HG03135 (cell line): ENCODE results near the gene CKMT1A.
"Not testable (repeated sequence)": the region's sequence is repeated elsewhere in the genome, so short reads cannot be mapped to it uniquely, and the experiment has no call there.

ENCODE experiments used
- ATAC-seq: cut with Tn5 transposase; IDR thresholded peaks from one replicate; pipeline ENCODE4 v1.9.1; 2021; ENCODE audit warnings: mild to moderate bottlenecking, moderate library complexity; ENCODE audit not compliant: unreplicated experiment

The CKMT1A gene

GRCh38 chr15:43693148-43694022, at the start of gene CKMT1A:
Gene CKMT1A, plus strand, starts transcription at chr15:43693859. Its CDS starts 192 bp downstream, at chr15:43694051.
- not testable (repeated sequence) for ATAC-seq

- ATAC-seq: no peak
These were observed 44.8 kb upstream of the CKMT1A start, which contains the start of gene CATSPER2 for GRCh38 chr15:43648649-43649429. Gene CATSPER2, minus strand, starts transcription at chr15:43648844. Its CDS starts 783 bp downstream, at chr15:43648061.

- ATAC-seq: not testable (repeated sequence)
These were observed 44.2 kb upstream of the CKMT1A start for GRCh38 chr15:43649430-43649926.

GRCh38 chr15:43659727-43660126, 33.9 kb upstream of the CKMT1A start:
- not testable (repeated sequence) for ATAC-seq

GRCh38 chr15:43662293-43662692, 31.4 kb upstream of the CKMT1A start:
- not testable (repeated sequence) for ATAC-seq

- ATAC-seq: not testable (repeated sequence)
These were observed 30.3 kb upstream of the CKMT1A start for GRCh38 chr15:43663333-43663732.

GRCh38 chr15:43666177-43666576, 27.5 kb upstream of the CKMT1A start:
- ATAC-seq: not testable (repeated sequence)

GRCh38 chr15:43674175-43674574, 19.5 kb upstream of the CKMT1A start:
- ATAC-seq: not testable (repeated sequence)

- ATAC-seq: peak; percentile 96
These were observed 3.9 kb upstream of the CKMT1A start for GRCh38 chr15:43689604-43690301.

- not testable (repeated sequence) for ATAC-seq
These were observed 980 bp upstream of the CKMT1A start for GRCh38 chr15:43692679-43693078.

GRCh38 chr15:43702174-43702573, 8.5 kb downstream of the CKMT1A start:
- ATAC-seq: no peak

- no peak for ATAC-seq
These were observed 9.2 kb downstream of the CKMT1A start for GRCh38 chr15:43702701-43703424.

- not testable (repeated sequence) for ATAC-seq
These were observed 16.9 kb downstream of the CKMT1A start for GRCh38 chr15:43710431-43711131.

- no peak for ATAC-seq
These were observed 29.5 kb downstream of the CKMT1A start for GRCh38 chr15:43723151-43723550.

GRCh38 chr15:43726306-43726705, 32.6 kb downstream of the CKMT1A start:
- not testable (repeated sequence) for ATAC-seq

- ATAC-seq: not testable (repeated sequence)
These were observed 34.5 kb downstream of the CKMT1A start for GRCh38 chr15:43728053-43728725.

- peak; percentile 43 for ATAC-seq
These were observed 41.8 kb downstream of the CKMT1A start for GRCh38 chr15:43735416-43735815.

GRCh38 chr15:43746245-43746902, 52.7 kb downstream of the CKMT1A start, which contains the start of gene PDIA3:
Gene PDIA3, plus strand, starts transcription at chr15:43746438. Its CDS starts 102 bp downstream, at chr15:43746540.
- ATAC-seq: peak; percentile 65
